Measurements from ENCODE around the gene INSR.

INSR gene

GRCh38 chr19:7063339-7063738 is 230.9 kb downstream of the INSR start:
- in situ Hi-C loops (cut with HindIII; ENCODE audit: low sequenced_read_pairs): no loop called here

Measured in endothelial cell of hepatic sinusoid (primary cell).